ENCODE measurements around the gene BIK.
A peak's percentile ranks its signal among the peaks of the same experiment; 100 is the strongest.

The BIK gene

DNA sequence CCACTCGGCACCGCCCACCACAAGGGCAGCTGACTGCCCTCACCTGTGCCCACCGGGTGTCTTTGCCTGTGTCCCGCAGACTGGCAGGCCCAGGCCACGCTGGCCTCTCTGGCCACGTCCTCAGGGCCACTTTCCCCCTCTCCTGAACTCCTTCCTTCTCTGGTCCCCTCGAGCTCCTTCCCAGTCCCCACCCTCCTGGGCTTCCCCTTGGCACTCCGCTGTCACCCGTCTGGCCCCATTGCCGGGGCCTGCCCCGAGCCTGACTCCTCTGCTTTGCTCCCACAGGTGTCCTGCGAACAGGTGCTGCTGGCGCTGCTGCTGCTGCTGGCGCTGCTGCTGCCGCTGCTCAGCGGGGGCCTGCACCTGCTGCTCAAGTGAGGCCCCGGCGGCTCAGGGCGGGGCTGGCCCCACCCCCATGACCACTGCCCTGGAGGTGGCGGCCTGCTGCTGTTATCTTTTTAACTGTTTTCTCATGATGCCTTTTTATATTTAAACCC is 18.4 kb downstream of the BIK start:
- TF ChIP-seq FOXA1 (IDR thresholded peaks at IDR 0.05): no peak
- no peak for DNase-seq (ENCODE audit: extremely low spot score)

GRCh38 chr22:43129426-43130425 is 19.2 kb downstream of the BIK start:
- DNase-seq (ENCODE audit: extremely low spot score): no peak
- ChIA-PET CTCF (no interaction called here), POLR2A (no interaction called here)
- TF ChIP-seq CTBP1 (IDR thresholded peaks at IDR 0.05; ENCODE audit: borderline replicate concordance) (no peak), SP1 (IDR thresholded peaks at IDR 0.05) (no peak), LEF1 (IDR thresholded peaks at IDR 0.05; ENCODE audit: borderline replicate concordance) (no peak), L3MBTL2 (conservative IDR thresholded peaks at IDR 0.05) (no peak), HDGF (IDR thresholded peaks at IDR 0.05; ENCODE audit: borderline replicate concordance) (no peak), TARDBP (IDR thresholded peaks at IDR 0.05) (no peak), FOXA1 (IDR thresholded peaks at IDR 0.05) (no peak), FOXM1 (IDR thresholded peaks at IDR 0.05; ENCODE audit: borderline replicate concordance) (no peak), BHLHE40 (IDR thresholded peaks at IDR 0.05; ENCODE audit: borderline replicate concordance) (no peak), ELF4 (IDR thresholded peaks at IDR 0.05) (no peak), NFRKB (IDR thresholded peaks at IDR 0.05) (no peak), ZNF384 (IDR thresholded peaks at IDR 0.05) (no peak), FOXK2 (IDR thresholded peaks at IDR 0.05) (no peak), PKNOX1 (IDR thresholded peaks at IDR 0.05) (no peak), SUZ12 (IDR thresholded peaks at IDR 0.05) (no peak), ARNT (IDR thresholded peaks at IDR 0.05) (no peak)

More for the DNA sequence above, 18.4 kb downstream of the BIK start:
- CTCF ChIA-PET: interaction anchor here (1.9 kb wide), 1 partner anchor 9 kb away, joined by 5 read pairs; no protein-coding TSS in a partner anchor
- POLR2A ChIA-PET: no interaction called here

DNA sequence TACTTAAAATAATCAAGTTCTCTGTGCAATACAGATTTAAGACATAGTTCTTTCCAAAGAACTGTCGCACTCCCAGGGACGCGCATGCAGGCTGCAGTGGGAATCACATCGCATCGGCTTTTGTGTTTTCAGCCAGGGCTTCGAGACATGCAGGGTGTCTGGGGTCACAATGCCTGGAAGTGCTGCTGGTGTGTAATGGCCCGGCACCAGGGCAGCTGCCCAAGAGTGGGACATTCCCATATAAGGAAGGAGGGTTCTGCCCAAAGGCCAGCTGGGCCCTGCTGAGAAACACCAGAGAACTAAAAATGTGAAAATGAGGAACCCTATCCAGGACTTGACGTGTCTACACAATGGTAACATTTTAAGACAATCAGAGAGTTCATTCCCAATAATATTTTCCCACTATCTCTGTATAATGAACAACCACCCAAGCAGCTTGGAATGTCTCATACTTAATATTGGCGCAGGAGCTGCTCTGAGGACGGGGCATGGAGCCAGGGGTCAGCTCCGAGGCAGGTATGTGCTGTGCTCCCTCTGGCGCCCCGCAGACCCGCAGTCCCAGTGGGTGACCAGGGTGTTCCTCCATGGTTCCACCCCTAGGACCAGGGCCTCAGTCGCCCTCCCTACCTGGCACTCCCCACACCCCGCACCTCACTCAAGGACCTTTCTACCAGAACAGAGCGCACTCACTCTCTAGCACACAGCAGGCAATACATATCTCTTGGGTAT is 21.4 kb downstream of the BIK start:
- ChIA-PET POLR2A (no interaction called here), CTCF (no interaction called here)
- TF ChIP-seq FOXM1 (IDR thresholded peaks at IDR 0.05; ENCODE audit: borderline replicate concordance) (no peak), FOXK2 (IDR thresholded peaks at IDR 0.05) (no peak), SUZ12 (IDR thresholded peaks at IDR 0.05) (no peak), ARNT (IDR thresholded peaks at IDR 0.05) (no peak), FOXA1 (IDR thresholded peaks at IDR 0.05) (no peak), ELF4 (IDR thresholded peaks at IDR 0.05) (no peak), ZNF384 (IDR thresholded peaks at IDR 0.05) (no peak), TARDBP (IDR thresholded peaks at IDR 0.05) (no peak), PKNOX1 (IDR thresholded peaks at IDR 0.05) (no peak), BHLHE40 (IDR thresholded peaks at IDR 0.05; ENCODE audit: borderline replicate concordance) (no peak)
- DNase-seq (ENCODE audit: extremely low spot score): no peak

DNA sequence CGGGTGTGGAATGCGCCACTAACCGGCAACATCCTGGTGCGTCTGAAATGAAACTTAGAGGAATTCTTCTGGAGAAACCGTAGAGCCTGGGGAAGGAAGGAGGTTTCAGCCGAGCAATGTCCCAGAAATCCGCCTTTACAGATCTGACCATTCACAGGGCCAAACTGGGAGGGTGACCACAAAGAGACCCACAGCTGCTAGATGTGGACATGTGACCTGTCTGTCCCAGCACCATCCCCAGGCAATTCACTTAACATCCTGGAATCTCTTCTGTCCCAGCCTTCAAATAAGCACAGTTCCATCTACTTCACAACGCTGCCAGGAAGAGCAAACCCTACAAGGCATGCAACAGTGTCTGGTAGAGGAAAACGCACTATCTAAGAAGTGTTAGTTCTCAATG is 22.9 kb downstream of the BIK start:
- ChIA-PET POLR2A (interaction anchor here (1.5 kb wide), 1 partner anchor 12 kb away, joined by 4 read pairs; no protein-coding TSS in a partner anchor), CTCF (no interaction called here)
- no peak for TF ChIP-seq SUZ12 (IDR thresholded peaks at IDR 0.05)
- no peak for DNase-seq (ENCODE audit: extremely low spot score)

DNA sequence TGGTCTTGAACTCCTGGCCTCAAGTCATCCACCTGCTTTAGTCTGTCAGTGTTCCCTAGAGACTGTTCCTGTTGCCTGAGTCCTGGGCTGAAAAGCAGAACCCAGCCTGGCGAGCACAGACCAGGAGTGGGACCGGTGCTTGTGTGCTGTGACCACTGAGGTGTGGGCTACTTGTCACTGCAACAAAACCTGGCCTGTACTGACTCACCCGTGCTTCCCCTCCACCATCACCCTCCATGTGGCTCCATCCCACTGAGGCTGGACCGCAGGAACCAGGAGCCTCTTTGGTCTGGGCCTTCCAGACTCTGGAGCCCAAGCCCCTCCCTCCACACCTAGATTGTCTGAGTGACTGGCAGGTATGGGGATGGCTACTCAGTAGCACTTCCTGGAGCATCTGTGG is 24.0 kb downstream of the BIK start:
- ChIA-PET CTCF (interaction anchor here (0.6 kb wide), 1 partner anchor 29 kb away, joined by 6 read pairs; no protein-coding TSS in a partner anchor), POLR2A (no interaction called here)
- TF ChIP-seq TARDBP (IDR thresholded peaks at IDR 0.05) (no peak), FOXK2 (IDR thresholded peaks at IDR 0.05) (no peak), HDGF (IDR thresholded peaks at IDR 0.05; ENCODE audit: borderline replicate concordance) (no peak), L3MBTL2 (conservative IDR thresholded peaks at IDR 0.05) (no peak)
- DNase-seq (ENCODE audit: extremely low spot score): no peak

DNA sequence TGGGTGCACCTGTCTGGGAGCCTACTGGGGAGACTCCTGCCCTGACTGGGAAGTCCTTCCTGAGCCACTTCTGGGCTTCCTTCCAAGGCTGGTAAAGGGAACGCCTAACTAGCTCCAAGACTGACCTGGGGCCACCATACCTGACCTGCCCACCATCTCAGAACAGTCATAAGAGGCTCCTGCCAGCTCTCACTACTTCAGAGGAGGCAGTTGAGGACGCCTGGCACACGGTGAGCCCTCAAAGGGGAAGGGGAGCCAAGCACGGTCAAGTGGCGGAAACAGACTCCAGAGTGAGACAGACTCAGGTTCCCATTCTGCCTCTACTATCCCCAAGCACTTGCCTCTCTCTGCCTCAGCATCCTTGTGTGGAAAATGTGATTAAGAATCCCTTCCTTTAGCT is 25.0 kb downstream of the BIK start:
- DNase-seq (ENCODE audit: extremely low spot score): no peak
- ChIA-PET CTCF (interaction anchor here (1.2 kb wide), 1 partner anchor 96 kb away, joined by 3 read pairs; no protein-coding TSS in a partner anchor), POLR2A (no interaction called here)
- TF ChIP-seq ZNF384 (IDR thresholded peaks at IDR 0.05) (no peak), FOXK2 (IDR thresholded peaks at IDR 0.05) (no peak), BHLHE40 (IDR thresholded peaks at IDR 0.05; ENCODE audit: borderline replicate concordance) (no peak), FOXA1 (IDR thresholded peaks at IDR 0.05) (no peak), ARNT (IDR thresholded peaks at IDR 0.05) (no peak), SUZ12 (IDR thresholded peaks at IDR 0.05) (no peak), HDGF (IDR thresholded peaks at IDR 0.05; ENCODE audit: borderline replicate concordance) (no peak), NFRKB (IDR thresholded peaks at IDR 0.05) (no peak), ELF4 (IDR thresholded peaks at IDR 0.05) (no peak), L3MBTL2 (conservative IDR thresholded peaks at IDR 0.05) (no peak), TARDBP (IDR thresholded peaks at IDR 0.05) (no peak)

DNA sequence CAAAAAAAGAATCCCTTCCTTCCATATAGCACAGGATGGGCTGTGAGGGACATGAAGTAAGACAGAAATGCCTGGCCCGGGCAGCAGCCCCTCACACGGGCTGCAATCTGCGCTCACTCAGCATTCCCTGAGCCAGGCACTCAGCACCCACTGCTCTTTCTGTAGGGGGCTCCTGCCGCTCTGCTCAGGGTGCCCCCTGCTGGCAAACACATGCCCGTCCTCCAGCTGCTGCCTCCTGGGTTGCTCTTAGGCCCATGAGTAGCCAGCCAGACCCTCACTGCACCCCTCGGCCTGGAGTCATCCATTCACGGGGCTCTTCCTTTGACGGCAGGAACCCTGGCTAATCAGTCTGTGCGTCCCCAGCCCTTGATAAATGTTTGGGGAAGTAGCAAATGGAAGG is 25.7 kb downstream of the BIK start:
- TF ChIP-seq ARNT (IDR thresholded peaks at IDR 0.05): no peak
- no peak for TF ChIP-seq NFRKB (IDR thresholded peaks at IDR 0.05)
- TF ChIP-seq SP1 (IDR thresholded peaks at IDR 0.05): no peak
- no peak for TF ChIP-seq PKNOX1 (IDR thresholded peaks at IDR 0.05)
- TF ChIP-seq LEF1 (IDR thresholded peaks at IDR 0.05; ENCODE audit: borderline replicate concordance): no peak
- no peak for TF ChIP-seq CTBP1 (IDR thresholded peaks at IDR 0.05; ENCODE audit: borderline replicate concordance)
- no peak for TF ChIP-seq ELF4 (IDR thresholded peaks at IDR 0.05)
- TF ChIP-seq ZNF384 (IDR thresholded peaks at IDR 0.05): no peak
- no peak for TF ChIP-seq BHLHE40 (IDR thresholded peaks at IDR 0.05; ENCODE audit: borderline replicate concordance)
- TF ChIP-seq FOXK2 (IDR thresholded peaks at IDR 0.05): no peak
- TF ChIP-seq FOXA1 (IDR thresholded peaks at IDR 0.05): no peak
- no peak for TF ChIP-seq HDGF (IDR thresholded peaks at IDR 0.05; ENCODE audit: borderline replicate concordance)
- TF ChIP-seq SUZ12 (IDR thresholded peaks at IDR 0.05): no peak
- TF ChIP-seq FOXM1 (IDR thresholded peaks at IDR 0.05; ENCODE audit: borderline replicate concordance): no peak
- no peak for TF ChIP-seq L3MBTL2 (conservative IDR thresholded peaks at IDR 0.05)
- TF ChIP-seq TARDBP (IDR thresholded peaks at IDR 0.05): no peak
- POLR2A ChIA-PET: no interaction called here
- DNase-seq (ENCODE audit: extremely low spot score): peak; percentile 65
- CTCF ChIA-PET: interaction anchor here (1.2 kb wide), 1 partner anchor 96 kb away, joined by 3 read pairs; no protein-coding TSS in a partner anchor
